GM12873 (cell line): ENCODE measurements around the gene WBP2.

ENCODE experiments used
- CTCF ChIP-seq: IDR thresholded peaks from 2 replicates; pipeline ENCODE4 v1.5.1; 2012; ENCODE audit warnings: low read depth, mild to moderate bottlenecking, moderate library complexity, low read length, control low read depth; ENCODE audit not compliant: insufficient read depth; ENCODE audit errors: missing control alignments

The WBP2 gene

GRCh38 chr17:75881678-75882454 is 26.7 kb upstream of the WBP2 start:
- TF ChIP-seq CTCF, result no peak

GRCh38 chr17:75880266-75880665 is 25.1 kb upstream of the WBP2 start:
- no peak for TF ChIP-seq CTCF

- TF ChIP-seq CTCF, result no peak
These were observed 23.3 kb upstream of the WBP2 start, which contains the start of gene TRIM47 for GRCh38 chr17:75878174-75878998. TRIM47 (minus strand) TSS chr17:75878581; CDS start chr17:75878548, 33 bp downstream.

- peak; percentile 61 for TF ChIP-seq CTCF
These were observed 22.6 kb upstream of the WBP2 start for GRCh38 chr17:75877752-75878173.

- no peak for TF ChIP-seq CTCF
These were observed 22.0 kb upstream of the WBP2 start for GRCh38 chr17:75876938-75877751.

GRCh38 chr17:75876190-75876937 is 21.2 kb upstream of the WBP2 start:
- peak; percentile 37 for TF ChIP-seq CTCF
